ENCODE data around the gene SPECC1L.

- TF ChIP-seq SIN3A (IDR thresholded peaks at IDR 0.05; ENCODE audit: borderline replicate concordance, insufficient read depth, low read length) (no peak), POLR2AphosphoS5 (IDR thresholded peaks at IDR 0.05; ENCODE audit: low read depth, low read length) (no peak)
Observed at GRCh38 chr22:24433001-24433827, 162.6 kb downstream of the SPECC1L start.
